Measurements from ENCODE around the gene USB1. TPM values are rescaled to one million over a fixed set of nuclear protein-coding genes. Genes with fewer than 3 reads are reported as not detected.

The USB1 gene
- total RNA-seq, 1 donor from 2014 or later = 14.9 TPM

DNA sequence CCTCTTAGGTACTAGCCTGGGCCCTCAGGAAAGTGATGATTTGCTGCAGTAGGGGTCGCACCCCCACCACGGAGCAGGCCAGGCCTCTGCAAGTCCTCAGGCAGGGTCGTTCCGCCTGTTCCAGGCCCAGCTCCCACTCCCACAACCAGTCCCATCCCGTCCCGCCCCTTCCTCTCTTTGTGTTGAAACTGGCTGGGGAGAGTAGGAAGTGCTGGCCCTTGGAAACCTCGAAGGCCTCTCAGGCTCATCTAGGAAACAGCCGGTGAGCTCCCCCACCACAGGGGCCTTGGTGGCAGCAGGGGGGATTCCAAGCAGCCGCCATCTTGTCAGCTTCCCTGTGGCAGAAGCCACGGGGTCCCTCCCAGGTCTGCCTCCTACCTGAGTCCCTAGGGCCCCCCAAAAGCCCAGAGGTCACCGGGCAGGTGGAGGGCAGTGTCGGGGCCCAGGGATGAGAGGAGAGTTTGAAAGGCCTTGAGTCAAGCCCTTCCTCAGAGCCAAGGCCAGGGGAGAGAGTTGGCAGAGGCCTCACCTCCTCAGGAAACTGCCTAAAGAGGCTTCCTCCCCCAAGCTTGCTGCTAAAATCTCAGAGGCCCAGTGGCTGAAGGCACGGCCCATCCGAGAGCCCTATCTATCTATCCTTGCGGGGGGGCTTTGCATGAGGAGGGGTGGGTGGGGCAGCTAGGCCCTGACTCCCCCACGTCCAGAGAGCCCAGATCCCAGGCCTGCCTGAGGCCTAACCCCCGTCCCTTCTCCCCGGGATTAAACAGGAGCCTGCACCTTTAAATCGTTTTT lies 46.5 kb downstream of the USB1 start:
- Histone ChIP-seq H2AFZ (replicated peaks) (no peak overlapping the region), H3K4me1 (peaks cover 12% of the 10 kb centered on the region), H3K4me2 (no peak overlapping the region), H3K36me3 (no peaks in the 10 kb centered on the region), H4K20me1 (ENCODE audit: low read depth) (no peaks in the 10 kb centered on the region), H3K27ac (no peak overlapping the region), H3F3A (ENCODE audit: low read depth) (peaks cover 4% of the 10 kb centered on the region), H3K9me3 (ENCODE audit: low read depth) (no peaks in the 10 kb centered on the region), H3K27me3 (no peaks in the 10 kb centered on the region), H3K4me3 (no peak overlapping the region), H3K79me2 (ENCODE audit: low read depth) (no peaks in the 10 kb centered on the region), H3K9ac (no peak overlapping the region)
- Mint-ChIP-seq H3K36me3 (no peaks in the 10 kb centered on the region), H3K27me3 (ENCODE audit: insufficient read depth, low read depth) (peaks cover 2% of the 10 kb centered on the region), H3K4me1 (peaks cover 22% of the 10 kb centered on the region), H3K27ac (peak overlapping the region; percentile 31), H3K4me3 (no peak overlapping the region), H3K9me3 (no peaks in the 10 kb centered on the region)
- no peak for DNase-seq (ENCODE audit: low spot score)
- TF ChIP-seq EZH2 (IDR thresholded peaks at IDR 0.05) (no peak), EZH2phosphoT487 (IDR thresholded peaks at IDR 0.05) (no peak)
- TF ChIP-seq, protein P1, sequence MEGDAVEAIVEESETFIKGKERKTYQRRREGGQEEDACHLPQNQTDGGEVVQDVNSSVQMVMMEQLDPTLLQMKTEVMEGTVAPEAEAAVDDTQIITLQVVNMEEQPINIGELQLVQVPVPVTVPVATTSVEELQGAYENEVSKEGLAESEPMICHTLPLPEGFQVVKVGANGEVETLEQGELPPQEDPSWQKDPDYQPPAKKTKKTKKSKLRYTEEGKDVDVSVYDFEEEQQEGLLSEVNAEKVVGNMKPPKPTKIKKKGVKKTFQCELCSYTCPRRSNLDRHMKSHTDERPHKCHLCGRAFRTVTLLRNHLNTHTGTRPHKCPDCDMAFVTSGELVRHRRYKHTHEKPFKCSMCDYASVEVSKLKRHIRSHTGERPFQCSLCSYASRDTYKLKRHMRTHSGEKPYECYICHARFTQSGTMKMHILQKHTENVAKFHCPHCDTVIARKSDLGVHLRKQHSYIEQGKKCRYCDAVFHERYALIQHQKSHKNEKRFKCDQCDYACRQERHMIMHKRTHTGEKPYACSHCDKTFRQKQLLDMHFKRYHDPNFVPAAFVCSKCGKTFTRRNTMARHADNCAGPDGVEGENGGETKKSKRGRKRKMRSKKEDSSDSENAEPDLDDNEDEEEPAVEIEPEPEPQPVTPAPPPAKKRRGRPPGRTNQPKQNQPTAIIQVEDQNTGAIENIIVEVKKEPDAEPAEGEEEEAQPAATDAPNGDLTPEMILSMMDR (IDR thresholded peaks at IDR 0.05) = no peak

DNA sequence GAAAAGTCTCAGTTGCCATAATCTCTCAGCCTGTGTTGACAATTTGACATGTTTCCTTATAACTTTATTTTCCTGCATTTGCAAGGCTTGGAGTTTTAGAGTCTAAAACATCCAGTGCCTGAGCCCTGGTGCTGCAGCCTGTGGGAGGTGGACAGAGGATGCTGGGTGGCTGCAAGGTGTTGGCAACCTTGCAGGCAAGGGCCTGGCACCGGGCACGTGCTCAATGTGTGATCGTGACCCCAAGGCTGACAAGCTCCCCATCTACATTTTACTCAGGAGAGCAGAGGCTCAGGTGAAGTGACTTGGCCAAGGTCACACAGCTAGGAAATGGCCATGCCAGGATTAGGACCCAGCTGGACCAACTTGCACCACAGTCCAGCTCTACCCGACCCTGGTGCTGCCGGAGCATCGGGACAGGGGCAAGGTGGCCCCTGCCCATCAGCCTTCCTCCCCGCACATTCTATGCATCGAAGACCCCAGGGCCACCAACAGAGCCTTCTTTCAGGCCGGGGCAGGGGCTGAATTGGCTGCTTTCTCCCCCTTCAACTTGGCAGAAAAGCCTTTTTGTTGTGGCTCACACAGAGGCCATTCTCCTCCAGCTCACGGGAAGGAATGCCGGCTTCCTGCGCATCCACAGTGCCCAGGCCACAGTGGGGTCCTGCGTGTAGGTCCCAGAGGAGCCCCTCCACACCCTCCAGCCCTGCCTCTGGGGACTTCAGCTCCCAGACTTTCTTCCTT lies 47.5 kb downstream of the USB1 start:
- no peak overlapping the region for H3K27ac ChIP-seq
- DNase-seq (ENCODE audit: low spot score) = no peak
- H3K27ac Mint-ChIP-seq = peak overlapping the region; percentile 31

DNA sequence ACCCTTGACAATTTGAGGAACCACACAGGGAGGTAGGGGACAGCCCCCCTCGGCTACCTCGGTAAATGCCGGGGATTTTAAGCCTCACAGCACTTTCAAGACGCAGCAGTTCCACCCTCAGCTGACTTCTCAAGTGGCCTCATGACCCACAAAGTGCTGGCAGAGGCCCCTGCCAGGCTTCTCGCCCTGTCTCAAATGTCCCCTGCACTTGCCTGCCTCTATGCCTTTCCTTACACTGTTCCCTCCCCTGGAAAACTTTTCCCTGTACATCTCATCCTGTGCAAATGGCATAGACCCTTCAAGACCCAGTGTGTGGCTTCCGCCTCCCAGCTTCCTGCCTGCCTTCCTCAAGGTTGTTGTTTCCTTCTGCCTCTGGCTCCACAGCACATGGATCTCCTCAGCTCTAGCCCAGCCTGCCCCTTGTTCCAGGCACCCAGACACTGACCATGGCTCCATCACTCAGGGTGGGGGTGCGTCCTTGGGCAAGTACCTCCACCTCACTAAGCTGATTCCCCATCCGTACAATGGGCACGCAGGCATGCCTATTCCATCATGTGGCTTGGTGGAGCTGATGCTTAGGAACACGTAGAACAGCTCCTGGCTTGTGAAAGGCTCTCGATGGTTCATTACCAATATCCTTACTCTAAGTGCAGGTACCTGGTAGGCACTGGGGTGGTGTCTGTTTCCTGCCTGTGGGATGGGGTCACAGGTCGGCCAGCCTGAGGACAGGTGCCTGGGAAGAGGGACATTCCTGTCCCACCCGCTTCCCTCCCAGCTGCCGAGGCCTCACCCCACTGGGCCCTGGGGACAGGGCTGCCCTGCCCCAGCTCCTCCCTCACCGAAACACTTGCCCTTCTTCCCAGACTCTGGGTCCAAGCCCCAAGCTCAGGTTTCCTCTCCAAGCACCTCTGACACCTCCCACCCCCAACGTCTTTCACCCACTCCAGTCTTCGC lies 48.3 kb downstream of the USB1 start:
- Histone ChIP-seq H3K27ac (no peak overlapping the region), H3K36me3 (no peaks in the 10 kb centered on the region), H3K79me2 (ENCODE audit: low read depth) (no peaks in the 10 kb centered on the region), H3K9me3 (ENCODE audit: low read depth) (no peaks in the 10 kb centered on the region), H2AFZ (replicated peaks) (no peak overlapping the region), H3K4me3 (no peak overlapping the region), H3K27me3 (no peaks in the 10 kb centered on the region), H3K4me1 (peaks cover 12% of the 10 kb centered on the region), H4K20me1 (ENCODE audit: low read depth) (no peaks in the 10 kb centered on the region), H3K9ac (no peak overlapping the region), H3K4me2 (no peak overlapping the region), H3F3A (ENCODE audit: low read depth) (peaks cover 4% of the 10 kb centered on the region)
- DNase-seq (ENCODE audit: low spot score) = no peak
- H3K27me3 Mint-ChIP-seq (ENCODE audit: insufficient read depth, low read depth) = peaks cover 2% of the 10 kb centered on the region
- peaks cover 22% of the 10 kb centered on the region for H3K4me1 Mint-ChIP-seq
- no peak for TF ChIP-seq EZH2phosphoT487 (IDR thresholded peaks at IDR 0.05)
- TF ChIP-seq EZH2 (IDR thresholded peaks at IDR 0.05) = no peak
- TF ChIP-seq, protein P1 (IDR thresholded peaks at IDR 0.05) = no peak
- H3K4me3 Mint-ChIP-seq = no peak overlapping the region
- H3K9me3 Mint-ChIP-seq = no peaks in the 10 kb centered on the region
- H3K36me3 Mint-ChIP-seq = no peaks in the 10 kb centered on the region
- peak overlapping the region; percentile 25 for H3K27ac Mint-ChIP-seq

More for the DNA sequence above, 47.5 kb downstream of the USB1 start:
- H3K4me1 ChIP-seq = peaks cover 12% of the 10 kb centered on the region
- no peak overlapping the region for H3K4me3 ChIP-seq
- peaks cover 4% of the 10 kb centered on the region for H3F3A ChIP-seq (ENCODE audit: low read depth)
- H3K9me3 ChIP-seq (ENCODE audit: low read depth) = no peaks in the 10 kb centered on the region
- Mint-ChIP-seq H3K4me1 (peaks cover 22% of the 10 kb centered on the region), H3K4me3 (no peak overlapping the region), H3K9me3 (no peaks in the 10 kb centered on the region), H3K36me3 (no peaks in the 10 kb centered on the region), H3K27me3 (ENCODE audit: insufficient read depth, low read depth) (peaks cover 2% of the 10 kb centered on the region)
- H3K9ac ChIP-seq = no peak overlapping the region
- no peaks in the 10 kb centered on the region for H3K27me3 ChIP-seq
- H2AFZ ChIP-seq (replicated peaks) = no peak overlapping the region
- H3K4me2 ChIP-seq = no peak overlapping the region
- H3K79me2 ChIP-seq (ENCODE audit: low read depth) = no peaks in the 10 kb centered on the region
- H4K20me1 ChIP-seq (ENCODE audit: low read depth) = no peaks in the 10 kb centered on the region
- TF ChIP-seq EZH2 (IDR thresholded peaks at IDR 0.05) = no peak
- no peak for TF ChIP-seq EZH2phosphoT487 (IDR thresholded peaks at IDR 0.05)
- TF ChIP-seq, protein P1 (IDR thresholded peaks at IDR 0.05) = no peak
- H3K36me3 ChIP-seq = no peaks in the 10 kb centered on the region
